ENCODE results near the gene SPC24. TPM values are rescaled to one million over a fixed set of nuclear protein-coding genes. Genes with fewer than 3 reads are reported as not detected.

Gene SPC24
- total and polyA plus RNA-seq, 2 experiments from 2014 or later: 8.8 to 11.5 TPM

DNA sequence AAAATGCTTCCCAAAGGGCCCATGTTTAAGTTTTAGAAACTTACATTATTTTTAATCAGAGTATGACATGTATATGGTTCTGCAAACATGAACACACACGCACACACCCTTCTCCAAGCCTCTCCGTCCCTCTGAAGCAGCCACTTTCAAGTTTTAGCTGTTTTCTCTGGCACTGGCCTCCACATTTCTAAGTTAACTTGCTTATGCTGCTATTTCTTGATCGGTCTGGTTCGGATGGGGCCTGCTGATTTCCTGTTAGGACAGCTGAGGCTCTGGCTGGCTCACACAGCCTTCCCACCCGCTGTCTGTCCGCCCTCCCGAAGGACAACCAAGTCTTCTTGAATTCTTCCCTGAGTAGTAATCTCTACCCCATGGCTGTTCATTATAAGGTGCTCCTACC lies 4.4 kb downstream of the SPC24 start:
- no peaks in the 10 kb centered on the region for H3K9me3 ChIP-seq (ENCODE audit: low read depth)
- peak overlapping the region; percentile 44 for H3K27ac ChIP-seq
- WGBS (ENCODE audit: low lambda C conversion rate, missing lambda C conversion rate): 86% methylated on average over 7 of the region's 7 CpGs
- H3K9me2 ChIP-seq (replicated peaks; ENCODE audit: insufficient read depth): no peaks in the 10 kb centered on the region
- no peak for TF ChIP-seq CTCF (IDR thresholded peaks at IDR 0.05; ENCODE audit: poor library complexity)
- no peak for TF ChIP-seq EZH2phosphoT487 (IDR thresholded peaks at IDR 0.05; ENCODE audit: low read depth, severe bottlenecking, unreplicated experiment)
- no peak for TF ChIP-seq EZH2 (IDR thresholded peaks at IDR 0.05; ENCODE audit: borderline replicate concordance)
- H2AFZ ChIP-seq: no peak overlapping the region
- peaks cover 3% of the 10 kb centered on the region for H3K4me1 ChIP-seq (ENCODE audit: insufficient read depth)
- no peak for DNase-seq (ENCODE audit: low spot score)
- H3K27me3 ChIP-seq: no peaks in the 10 kb centered on the region
- H3K79me2 ChIP-seq: peaks cover 38% of the 10 kb centered on the region
- no peak overlapping the region for H3K4me3 ChIP-seq
- H3K4me2 ChIP-seq: no peak overlapping the region
- no peaks in the 10 kb centered on the region for H4K20me1 ChIP-seq (ENCODE audit: insufficient read depth, poor library complexity, severe bottlenecking)
- H3K36me3 ChIP-seq (replicated peaks; ENCODE audit: insufficient read depth, low read depth): no peaks in the 10 kb centered on the region

GRCh38 chr19:11148001-11148400 lies 7.6 kb downstream of the SPC24 start:
- no peaks in the 10 kb centered on the region for H3K36me3 ChIP-seq (replicated peaks; ENCODE audit: insufficient read depth, low read depth)
- H3K27ac ChIP-seq: no peak overlapping the region
- H3K79me2 ChIP-seq: peaks cover 17% of the 10 kb centered on the region
- H3K9me2 ChIP-seq (replicated peaks; ENCODE audit: insufficient read depth): no peaks in the 10 kb centered on the region
- no peak overlapping the region for H2AFZ ChIP-seq
- H4K20me1 ChIP-seq (ENCODE audit: insufficient read depth, poor library complexity, severe bottlenecking): no peaks in the 10 kb centered on the region
- peaks cover 21% of the 10 kb centered on the region for H3K4me1 ChIP-seq (ENCODE audit: insufficient read depth)
- 80% methylated on average over 14 of the region's 14 CpGs for WGBS (ENCODE audit: low lambda C conversion rate, missing lambda C conversion rate)
- TF ChIP-seq EZH2 (IDR thresholded peaks at IDR 0.05; ENCODE audit: borderline replicate concordance): no peak
- no peak for TF ChIP-seq EZH2phosphoT487 (IDR thresholded peaks at IDR 0.05; ENCODE audit: low read depth, severe bottlenecking, unreplicated experiment)
- no peak for TF ChIP-seq CTCF (IDR thresholded peaks at IDR 0.05; ENCODE audit: poor library complexity)
- DNase-seq (ENCODE audit: low spot score): no peak
- H3K4me3 ChIP-seq: no peak overlapping the region
- no peaks in the 10 kb centered on the region for H3K9me3 ChIP-seq (ENCODE audit: low read depth)
- no peak overlapping the region for H3K4me2 ChIP-seq
- H3K27me3 ChIP-seq: no peaks in the 10 kb centered on the region

- no peaks in the 10 kb centered on the region for H3K27me3 ChIP-seq
- DNase-seq (ENCODE audit: low spot score): no peak
- H3K79me2 ChIP-seq: peaks cover 3% of the 10 kb centered on the region
- peak overlapping the region; percentile 100 for H3K27ac ChIP-seq
- no peak overlapping the region for H3K4me2 ChIP-seq
- no peak overlapping the region for H2AFZ ChIP-seq
- peaks cover 34% of the 10 kb centered on the region for H3K4me1 ChIP-seq (ENCODE audit: insufficient read depth)
- 95% methylated on average over 3 of the region's 3 CpGs for WGBS (ENCODE audit: low lambda C conversion rate, missing lambda C conversion rate)
- H3K9me2 ChIP-seq (replicated peaks; ENCODE audit: insufficient read depth): no peaks in the 10 kb centered on the region
- no peaks in the 10 kb centered on the region for H4K20me1 ChIP-seq (ENCODE audit: insufficient read depth, poor library complexity, severe bottlenecking)
- no peaks in the 10 kb centered on the region for H3K9me3 ChIP-seq (ENCODE audit: low read depth)
- no peaks in the 10 kb centered on the region for H3K36me3 ChIP-seq (replicated peaks; ENCODE audit: insufficient read depth, low read depth)
- no peak overlapping the region for H3K4me3 ChIP-seq
- TF ChIP-seq EZH2phosphoT487 (IDR thresholded peaks at IDR 0.05; ENCODE audit: low read depth, severe bottlenecking, unreplicated experiment) (no peak), EZH2 (IDR thresholded peaks at IDR 0.05; ENCODE audit: borderline replicate concordance) (no peak), CTCF (IDR thresholded peaks at IDR 0.05; ENCODE audit: poor library complexity) (no peak)
Measured at GRCh38 chr19:11145536-11145924, 10.1 kb downstream of the SPC24 start.
